Thymus (tissue), 11 donors: ENCODE measurements around the gene NCBP3. TPM values are rescaled to one million over a fixed set of nuclear protein-coding genes. Genes with fewer than 3 reads are reported as not detected.

Source experiments
- DNase-seq, 9 donors: peaks; one replicate each; pipeline ENCODE4 v3.0.0-alpha.2; 2013; ENCODE audit warnings: low spot score in 9 of 9, low read depth in 6 of 9, missing footprints in 1 of 9
- H3K27ac ChIP-seq, 2 donors: one replicate each; pipeline ENCODE4 v1.5.1; 2013; ENCODE audit warnings: control low read depth in 1 of 2, low read depth in 1 of 2, low read length in 1 of 2, mild to moderate bottlenecking in 1 of 2, moderate library complexity in 1 of 2
- H3K27me3 ChIP-seq, 2 donors: one replicate each; pipeline ENCODE4 v1.5.1; 2013; ENCODE audit warnings: low read length in 1 of 2; ENCODE audit not compliant: control insufficient read depth in 2 of 2, insufficient read depth in 1 of 2
- H3K36me3 ChIP-seq, 2 donors: one replicate each; pipeline ENCODE4 v1.5.1; 2013; ENCODE audit warnings: low read length in 1 of 2, mild to moderate bottlenecking in 1 of 2, moderate library complexity in 1 of 2; ENCODE audit not compliant: control insufficient read depth in 2 of 2, insufficient read depth in 2 of 2
- H3K4me1 ChIP-seq, 2 donors: one replicate each; pipeline ENCODE4 v1.5.1; 2013; ENCODE audit warnings: low read length in 2 of 2; ENCODE audit not compliant: control insufficient read depth in 2 of 2, insufficient read depth in 2 of 2
- H3K4me3 ChIP-seq, 2 donors: one replicate each; pipeline ENCODE4 v1.5.1; 2013; ENCODE audit warnings: low read length in 2 of 2, control low read depth in 1 of 2, mild to moderate bottlenecking in 1 of 2
- H3K9me3 ChIP-seq, 2 donors: one replicate each; pipeline ENCODE4 v1.5.1; 2013; ENCODE audit warnings: low read length in 1 of 2, mild to moderate bottlenecking in 1 of 2; ENCODE audit not compliant: control insufficient read depth in 2 of 2, insufficient read depth in 1 of 2
- WGBS: extraction: QIAGEN DNeasy Blood & Tissue Kit; methylation state at CpG from one replicate; pipeline ENCODE4 v1.1.7; 2013; 5-methylcytosine and 5-hydroxymethylcytosine counted together
- polyA plus RNA-seq: library from polyadenylated mRNA; stranded (reverse); fragments of 200-250 nt; gene quantifications from one replicate; pipeline ENCODE4 v1.2.3, GENCODE V29; 2013
- total RNA-seq: library from RNA; stranded (reverse); fragments of 120-200 nt; gene quantifications from one replicate; pipeline ENCODE4 v1.2.4, GENCODE V29; 2013
- donor health status: healthy.

Gene NCBP3
- total and polyA plus RNA-seq, 2 donors, result 26.7 to 46.1 TPM

DNA sequence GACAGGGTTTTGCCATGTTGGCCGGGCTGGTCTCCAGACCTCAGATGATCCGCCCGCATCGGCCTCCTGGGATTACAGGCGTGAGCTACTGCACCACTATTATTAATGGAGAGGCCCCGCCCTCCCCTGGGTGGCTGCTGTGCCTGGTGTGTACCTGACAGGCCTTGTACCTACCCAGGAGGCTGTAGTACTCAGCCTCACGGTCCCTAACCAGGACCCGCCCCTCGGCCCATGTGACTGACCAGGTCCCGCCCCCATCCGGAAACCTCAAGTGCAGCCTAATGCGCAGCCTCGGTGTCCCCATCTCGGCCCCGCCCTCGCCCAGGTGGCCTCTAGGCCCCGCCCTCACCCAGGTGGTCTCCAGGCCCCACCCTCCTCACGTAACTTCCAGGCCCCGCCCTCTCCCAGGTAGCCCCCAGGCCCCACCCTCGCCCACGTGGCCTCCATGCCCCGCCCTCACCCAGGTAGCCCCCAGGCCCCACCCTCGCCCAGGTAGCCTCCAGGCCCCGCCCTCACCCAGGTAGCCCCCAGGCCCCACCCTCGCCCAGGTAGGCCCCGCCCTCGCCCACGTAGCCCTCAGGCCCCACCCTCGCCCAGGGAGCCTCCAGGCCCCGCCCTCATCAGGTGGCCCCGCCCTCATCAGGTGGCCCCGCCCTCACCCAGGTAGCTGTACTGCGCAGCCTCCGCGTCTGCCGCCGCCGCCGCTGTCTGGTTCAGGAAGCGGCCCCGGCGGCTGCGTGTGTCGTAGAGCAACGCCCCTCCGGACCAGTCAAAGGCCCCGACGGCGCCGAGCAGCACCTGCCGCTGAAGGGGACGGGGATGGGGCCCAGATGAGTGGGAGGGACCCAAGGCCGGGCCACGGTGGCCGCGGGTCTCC lies 91.3 kb downstream of the NCBP3 start:
- H3K4me1 ChIP-seq, result peaks cover 28 to 78% of the 10 kb centered on the region in 2 donors
- DNase-seq, result peak in 4 of 9 donors; percentile 66 to 87 (median 78)
- peaks cover 0 to 3% of the 10 kb centered on the region in 2 donors for H3K36me3 ChIP-seq
- H3K27me3 ChIP-seq, result no peaks in the 10 kb centered on the region
- peak overlapping the region; percentile 71 to 94 for H3K27ac ChIP-seq
- H3K9me3 ChIP-seq, result peaks cover 0 to 20% of the 10 kb centered on the region in 2 donors
- peak overlapping the region; percentile 31 to 34 for H3K4me3 ChIP-seq
- WGBS, result 21% methylated on average over 56 of the region's 56 CpGs

DNA sequence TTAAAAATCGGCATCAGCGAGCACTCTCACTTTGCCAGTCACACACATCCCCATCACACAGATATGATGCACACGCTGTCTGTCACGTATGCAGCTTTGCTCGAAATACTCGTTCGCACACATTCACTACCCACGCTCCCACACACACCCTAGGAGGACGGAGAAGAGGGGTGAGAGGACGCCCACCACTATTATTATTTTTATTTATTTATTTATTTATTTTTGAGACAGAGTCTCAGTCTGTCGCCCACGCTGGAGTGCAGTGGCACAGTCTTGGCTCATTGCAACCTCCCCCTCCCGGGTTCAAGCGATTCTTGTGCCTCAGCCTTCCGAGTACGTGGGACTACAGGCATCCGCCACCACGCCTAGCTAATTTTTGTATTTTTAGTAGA lies 92.0 kb downstream of the NCBP3 start:
- Histone ChIP-seq H3K27ac (peak overlapping the region; percentile 73 to 88), H3K4me3 (no peak overlapping the region), H3K36me3 (peaks cover 0 to 3% of the 10 kb centered on the region in 2 donors), H3K9me3 (peaks cover 0 to 14% of the 10 kb centered on the region in 2 donors), H3K27me3 (no peaks in the 10 kb centered on the region), H3K4me1 (peaks cover 28 to 84% of the 10 kb centered on the region in 2 donors)
- DNase-seq, result no peak
- 96% methylated on average over 18 of the region's 18 CpGs for WGBS

GRCh38 chr17:3753624-3754023 lies 92.4 kb downstream of the NCBP3 start:
- peaks cover 0 to 13% of the 10 kb centered on the region in 2 donors for H3K9me3 ChIP-seq
- H3K27ac ChIP-seq, result peak overlapping the region; percentile 73 to 88
- H3K4me1 ChIP-seq, result peaks cover 31 to 88% of the 10 kb centered on the region in 2 donors
- no peaks in the 10 kb centered on the region for H3K27me3 ChIP-seq
- 83% methylated on average over 12 of the region's 12 CpGs for WGBS
- no peak overlapping the region for H3K4me3 ChIP-seq
- peaks cover 0 to 2% of the 10 kb centered on the region in 2 donors for H3K36me3 ChIP-seq
- peak in 1 of 9 donors; percentile 52 for DNase-seq

Other genes with a start within 250 kb of the NCBP3 start
- 1.3 TPM for gene TRPV1, start 236.8 kb downstream of the NCBP3 start, total RNA-seq
- 4.9 TPM for gene TRPV1, start 236.8 kb downstream of the NCBP3 start, polyA plus RNA-seq
- 6.8 TPM for gene SHPK, start 210.0 kb downstream of the NCBP3 start, total RNA-seq
- gene SHPK, start 210.0 kb downstream of the NCBP3 start, polyA plus RNA-seq, result 4.4 TPM
- 7.3 TPM for gene CTNS, start 209.5 kb downstream of the NCBP3 start, total RNA-seq
- 8.8 TPM for gene CTNS, start 209.5 kb downstream of the NCBP3 start, polyA plus RNA-seq
- 115 TPM for gene TAX1BP3, start 177.7 kb downstream of the NCBP3 start, total RNA-seq
- 73.2 TPM for gene TAX1BP3, start 177.7 kb downstream of the NCBP3 start, polyA plus RNA-seq
- 18.3 TPM for gene EMC6, start 177.4 kb downstream of the NCBP3 start, total RNA-seq
- 68.7 TPM for gene EMC6, start 177.4 kb downstream of the NCBP3 start, polyA plus RNA-seq
- gene P2RX5, start 150.1 kb downstream of the NCBP3 start, total RNA-seq, result 122 TPM
- 108 TPM for gene P2RX5, start 150.1 kb downstream of the NCBP3 start, polyA plus RNA-seq
- 9.1 TPM for gene HASPIN, start 122.3 kb downstream of the NCBP3 start, total RNA-seq
- 2.3 TPM for gene HASPIN, start 122.3 kb downstream of the NCBP3 start, polyA plus RNA-seq
- 129 TPM for gene ITGAE, start 45.1 kb downstream of the NCBP3 start, total RNA-seq
- gene ITGAE, start 45.1 kb downstream of the NCBP3 start, polyA plus RNA-seq, result 170 TPM
- 4.9 TPM for gene CAMKK1, start 46.8 kb upstream of the NCBP3 start, total RNA-seq
- gene CAMKK1, start 46.8 kb upstream of the NCBP3 start, polyA plus RNA-seq, result 10.8 TPM
- 3.6 TPM for gene P2RX1, start 70.2 kb upstream of the NCBP3 start, total RNA-seq
- 6.0 TPM for gene P2RX1, start 70.2 kb upstream of the NCBP3 start, polyA plus RNA-seq
- gene ATP2A3, start 118.2 kb upstream of the NCBP3 start, total RNA-seq, result 52.9 TPM
- 116 TPM for gene ATP2A3, start 118.2 kb upstream of the NCBP3 start, polyA plus RNA-seq